ENCODE data around the gene NFIX. TPM values are rescaled to one million over a fixed set of nuclear protein-coding genes. Genes with fewer than 3 reads are reported as not detected.

NFIX gene
- total RNA-seq, 4 donors from 2014 or later, result 32.3 to 81.2 (median 51.6) TPM

DNA sequence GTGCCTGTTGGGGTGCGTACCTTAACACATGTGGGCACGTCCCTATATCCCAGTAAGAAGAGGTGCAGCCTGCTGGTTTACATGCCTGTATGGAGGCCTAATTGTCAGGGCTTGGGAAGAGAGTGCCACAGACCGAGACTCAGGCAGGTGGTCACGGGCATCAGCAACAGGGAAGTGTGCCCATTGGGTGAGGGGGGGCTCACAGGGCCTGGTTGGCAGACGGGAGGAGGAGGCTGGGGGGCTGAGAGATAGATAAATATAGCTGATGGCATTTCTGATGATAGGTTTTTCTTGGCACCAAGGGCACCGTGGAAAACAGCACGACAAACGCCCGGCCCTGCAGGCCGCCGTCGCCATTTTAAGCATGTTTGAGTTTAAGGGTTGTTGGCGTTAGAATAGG, 37.6 kb downstream of the NFIX start:
- intact Hi-C loops (cut with DNase I), result no loop called here
- 70 to 79% methylated on average over 10 to 13 of the region's 13 CpGs for WGBS, 2 donors
- Histone ChIP-seq H3K27me3 (no peaks in the 10 kb centered on the region), H3K27ac (peak overlapping the region; percentile 81 to 98 (median 90)), H3K9me3 (no peaks in the 10 kb centered on the region), H3K4me1 (peaks cover 68 to 100% (median 89%) of the 10 kb centered on the region in 3 donors), H3K36me3 (peaks cover 0 to 12% (median 3%) of the 10 kb centered on the region in 3 donors), H3K4me3 (no peak overlapping the region)
- no peak for TF ChIP-seq POLR2A (IDR thresholded peaks at IDR 0.05)
- TF ChIP-seq, protein P1, sequence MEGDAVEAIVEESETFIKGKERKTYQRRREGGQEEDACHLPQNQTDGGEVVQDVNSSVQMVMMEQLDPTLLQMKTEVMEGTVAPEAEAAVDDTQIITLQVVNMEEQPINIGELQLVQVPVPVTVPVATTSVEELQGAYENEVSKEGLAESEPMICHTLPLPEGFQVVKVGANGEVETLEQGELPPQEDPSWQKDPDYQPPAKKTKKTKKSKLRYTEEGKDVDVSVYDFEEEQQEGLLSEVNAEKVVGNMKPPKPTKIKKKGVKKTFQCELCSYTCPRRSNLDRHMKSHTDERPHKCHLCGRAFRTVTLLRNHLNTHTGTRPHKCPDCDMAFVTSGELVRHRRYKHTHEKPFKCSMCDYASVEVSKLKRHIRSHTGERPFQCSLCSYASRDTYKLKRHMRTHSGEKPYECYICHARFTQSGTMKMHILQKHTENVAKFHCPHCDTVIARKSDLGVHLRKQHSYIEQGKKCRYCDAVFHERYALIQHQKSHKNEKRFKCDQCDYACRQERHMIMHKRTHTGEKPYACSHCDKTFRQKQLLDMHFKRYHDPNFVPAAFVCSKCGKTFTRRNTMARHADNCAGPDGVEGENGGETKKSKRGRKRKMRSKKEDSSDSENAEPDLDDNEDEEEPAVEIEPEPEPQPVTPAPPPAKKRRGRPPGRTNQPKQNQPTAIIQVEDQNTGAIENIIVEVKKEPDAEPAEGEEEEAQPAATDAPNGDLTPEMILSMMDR (IDR thresholded peaks at IDR 0.05), result no peak
- no peak for DNase-seq

DNA sequence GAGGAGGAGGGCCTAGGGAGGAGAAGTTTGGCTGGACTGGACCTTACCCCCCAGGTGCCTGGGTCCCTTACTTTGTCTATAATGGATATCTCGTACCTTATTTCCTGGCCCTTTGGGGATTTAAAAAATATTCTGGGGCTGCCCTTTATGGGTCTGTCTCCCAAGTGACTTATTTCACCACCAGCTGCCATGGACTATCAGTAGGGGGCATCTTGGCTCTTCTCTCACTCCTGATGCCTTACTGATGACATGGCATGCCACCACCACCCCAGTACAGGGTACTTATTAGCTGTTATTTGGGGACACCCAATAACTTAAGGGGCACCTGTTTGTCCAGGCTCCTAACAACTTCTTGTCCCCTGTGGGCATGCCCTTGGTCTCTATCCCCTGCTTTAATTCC, 38.0 kb downstream of the NFIX start:
- TF ChIP-seq, protein P1 (IDR thresholded peaks at IDR 0.05), result peak in 1 of 6 experiments; percentile 5
- no peak for TF ChIP-seq POLR2A (IDR thresholded peaks at IDR 0.05)
- Histone ChIP-seq H3K9me3 (no peaks in the 10 kb centered on the region), H3K4me3 (no peak overlapping the region), H3K4me1 (peaks cover 71 to 100% (median 89%) of the 10 kb centered on the region in 3 donors), H3K27ac (peak overlapping the region; percentile 81 to 98 (median 90)), H3K36me3 (peaks cover 0 to 12% (median 3%) of the 10 kb centered on the region in 3 donors), H3K27me3 (no peaks in the 10 kb centered on the region)
- DNase-seq, result no peak
- intact Hi-C loops (cut with DNase I), result no loop called here
- WGBS, 2 donors, result 71 to 86% methylated on average over 1 of the region's 1 CpG

DNA sequence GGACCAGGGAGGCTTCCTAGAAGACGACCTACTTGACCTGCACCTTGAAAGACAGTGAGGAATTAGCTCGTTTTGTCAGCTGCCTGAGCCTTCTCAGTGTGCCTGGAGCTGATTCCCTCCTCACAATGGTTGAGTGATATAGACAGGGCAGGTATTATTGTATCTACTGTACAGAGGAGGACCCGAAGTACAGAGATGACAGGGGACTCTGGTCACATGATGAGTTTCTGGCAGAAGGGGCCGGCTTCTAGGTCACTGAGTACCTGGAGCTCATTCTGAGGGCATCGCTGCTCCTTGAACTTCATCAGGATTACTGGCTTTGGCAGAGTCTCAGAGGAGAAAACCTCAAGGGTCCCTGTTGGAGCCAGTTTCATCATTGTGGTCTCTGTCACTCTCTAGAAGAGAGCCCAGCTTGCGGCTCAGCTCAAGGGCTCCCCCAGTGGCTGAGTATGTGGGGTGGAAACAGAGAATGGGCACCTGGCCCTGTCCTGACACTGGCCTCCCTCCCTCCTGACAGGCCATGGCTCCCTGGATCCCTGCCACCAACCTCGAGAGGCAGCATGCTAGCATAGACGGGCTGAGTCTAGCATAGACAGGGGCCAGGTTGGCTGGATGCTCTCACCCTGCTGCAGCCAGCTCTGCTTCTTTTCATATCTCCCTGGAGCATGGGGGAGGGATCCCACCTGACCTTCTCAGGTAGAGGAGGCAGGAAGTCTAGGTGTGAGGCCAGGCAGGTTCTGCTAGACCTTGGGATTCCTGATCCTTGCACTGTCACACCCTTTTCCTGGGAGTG, 38.7 kb downstream of the NFIX start:
- intact Hi-C loops (cut with DNase I), result no loop called here
- peaks cover 0 to 12% (median 3%) of the 10 kb centered on the region in 3 donors for H3K36me3 ChIP-seq
- no peak for TF ChIP-seq POLR2A (IDR thresholded peaks at IDR 0.05)
- TF ChIP-seq, protein P1 (IDR thresholded peaks at IDR 0.05), result peak; percentile 65 to 89 (median 74)
- no peak overlapping the region for H3K4me3 ChIP-seq
- H3K9me3 ChIP-seq, result no peaks in the 10 kb centered on the region
- no peaks in the 10 kb centered on the region for H3K27me3 ChIP-seq
- DNase-seq, result no peak
- peak overlapping the region; percentile 81 to 98 (median 90) for H3K27ac ChIP-seq
- WGBS, 2 donors, result 28 to 35% methylated on average over 5 of the region's 8 CpGs
- H3K4me1 ChIP-seq, result peaks cover 71 to 100% (median 92%) of the 10 kb centered on the region in 3 donors

GRCh38 chr19:13034636-13035035, 39.4 kb downstream of the NFIX start:
- TF ChIP-seq, protein P1 (IDR thresholded peaks at IDR 0.05), result no peak
- no peak for TF ChIP-seq POLR2A (IDR thresholded peaks at IDR 0.05)
- DNase-seq, result no peak
- WGBS, 2 donors, result 51 to 53% methylated on average over 6 to 8 of the region's 8 CpGs
- peaks cover 76 to 100% (median 93%) of the 10 kb centered on the region in 3 donors for H3K4me1 ChIP-seq
- H3K27ac ChIP-seq, result peak overlapping the region; percentile 81 to 98 (median 90)
- no peaks in the 10 kb centered on the region for H3K27me3 ChIP-seq
- H3K4me3 ChIP-seq, result no peak overlapping the region
- intact Hi-C loops (cut with DNase I), result no loop called here
- H3K36me3 ChIP-seq, result peaks cover 0 to 12% (median 3%) of the 10 kb centered on the region in 3 donors
- H3K9me3 ChIP-seq, result no peaks in the 10 kb centered on the region

DNA sequence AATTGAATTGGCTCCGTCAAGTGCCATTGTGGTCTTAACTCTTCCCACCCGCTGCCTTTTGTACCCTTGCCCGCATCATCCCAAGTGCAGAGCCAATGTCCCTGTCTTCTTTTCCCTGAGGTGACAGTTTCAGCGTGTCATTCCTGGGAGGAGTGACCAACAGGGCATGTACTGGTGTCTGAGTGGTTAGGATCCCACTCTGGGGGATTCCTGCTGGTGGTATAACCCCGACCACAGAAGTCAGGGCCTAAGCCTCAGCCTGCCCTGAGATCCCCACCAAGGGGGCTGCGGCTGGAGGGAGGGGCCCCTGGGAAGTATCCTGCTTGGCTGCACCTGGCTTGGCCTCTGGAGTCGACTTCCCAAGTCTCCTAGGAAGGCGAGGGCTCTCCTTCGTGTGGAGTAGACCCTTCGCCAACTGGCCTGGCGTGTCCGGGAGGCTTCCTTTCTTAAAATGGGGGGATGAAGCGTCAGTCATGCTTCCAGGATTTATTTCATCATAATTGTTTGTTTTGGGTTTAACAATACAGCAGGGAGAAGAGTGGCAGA, 40.6 kb downstream of the NFIX start:
- Histone ChIP-seq H3K27me3 (no peaks in the 10 kb centered on the region), H3K4me3 (no peak overlapping the region), H3K9me3 (no peaks in the 10 kb centered on the region), H3K36me3 (peaks cover 0 to 5% (median 1%) of the 10 kb centered on the region in 3 donors), H3K4me1 (peaks cover 81 to 100% (median 95%) of the 10 kb centered on the region in 3 donors), H3K27ac (peak overlapping the region; percentile 72 to 98 (median 90))
- 71 to 74% methylated on average over 3 to 4 of the region's 13 CpGs for WGBS, 2 donors
- intact Hi-C loops (cut with DNase I), result no loop called here
- TF ChIP-seq, protein P1 (IDR thresholded peaks at IDR 0.05), result no peak
- TF ChIP-seq POLR2A (IDR thresholded peaks at IDR 0.05), result no peak
- no peak for DNase-seq
